HEK293T (cell line): ENCODE measurements around the gene FPGS.

Experiments
- BHLHE40 ChIP-seq: fragments of 450-650 bp; IDR thresholded peaks from 2 replicates; pipeline ENCODE4 v1.6.1; 2016; ENCODE audit warnings: mild to moderate bottlenecking, moderate library complexity, borderline replicate concordance
- CTBP1 ChIP-seq: fragments of 450-650 bp; IDR thresholded peaks from 2 replicates; pipeline ENCODE4 v1.6.1; 2016; ENCODE audit warnings: borderline replicate concordance
- ELF4 ChIP-seq: fragments of 450-650 bp; IDR thresholded peaks from 2 replicates; pipeline ENCODE4 v1.6.1; 2017; ENCODE audit warnings: antibody characterized with exemption
- FOXK2 ChIP-seq: fragments of 450-650 bp; IDR thresholded peaks from 2 replicates; pipeline ENCODE4 v1.6.1; 2016; ENCODE audit warnings: mild to moderate bottlenecking
- FOXM1 ChIP-seq: fragments of 450-650 bp; IDR thresholded peaks from 2 replicates; pipeline ENCODE4 v1.6.1; 2017; ENCODE audit warnings: mild to moderate bottlenecking, borderline replicate concordance
- HDGF ChIP-seq: fragments of 450-650 bp; IDR thresholded peaks from 2 replicates; pipeline ENCODE4 v1.6.1; 2017; ENCODE audit warnings: antibody characterized with exemption, borderline replicate concordance
- L3MBTL2 ChIP-seq: fragments of 450-650 bp; conservative IDR thresholded peaks from 2 replicates; pipeline ENCODE4 v1.6.1; 2016; ENCODE audit warnings: mild to moderate bottlenecking
- LEF1 ChIP-seq: fragments of 450-650 bp; IDR thresholded peaks from 2 replicates; pipeline ENCODE4 v1.6.1; 2017; ENCODE audit warnings: mild to moderate bottlenecking, borderline replicate concordance
- SP1 ChIP-seq: fragments of 450-650 bp; IDR thresholded peaks from 2 replicates; pipeline ENCODE4 v1.6.1; 2017
- SUZ12 ChIP-seq: fragments of 450-650 bp; IDR thresholded peaks from 2 replicates; pipeline ENCODE4 v1.6.1; 2016; ENCODE audit warnings: mild to moderate bottlenecking
- TARDBP ChIP-seq: fragments of 450-650 bp; IDR thresholded peaks from 2 replicates; pipeline ENCODE4 v1.6.1; 2016
- ZNF384 ChIP-seq: fragments of 450-650 bp; IDR thresholded peaks from 2 replicates; pipeline ENCODE4 v1.6.1; 2016
- TF ChIP-seq, protein P1 (sequence below): fragments of 450-650 bp; IDR thresholded peaks from 2 replicates; pipeline ENCODE4 v1.6.1; 2016

- TF ChIP-seq ZNF384, result no peak
- no peak for TF ChIP-seq FOXM1
- no peak for TF ChIP-seq CTBP1
- no peak for TF ChIP-seq FOXK2
- TF ChIP-seq, protein P1, sequence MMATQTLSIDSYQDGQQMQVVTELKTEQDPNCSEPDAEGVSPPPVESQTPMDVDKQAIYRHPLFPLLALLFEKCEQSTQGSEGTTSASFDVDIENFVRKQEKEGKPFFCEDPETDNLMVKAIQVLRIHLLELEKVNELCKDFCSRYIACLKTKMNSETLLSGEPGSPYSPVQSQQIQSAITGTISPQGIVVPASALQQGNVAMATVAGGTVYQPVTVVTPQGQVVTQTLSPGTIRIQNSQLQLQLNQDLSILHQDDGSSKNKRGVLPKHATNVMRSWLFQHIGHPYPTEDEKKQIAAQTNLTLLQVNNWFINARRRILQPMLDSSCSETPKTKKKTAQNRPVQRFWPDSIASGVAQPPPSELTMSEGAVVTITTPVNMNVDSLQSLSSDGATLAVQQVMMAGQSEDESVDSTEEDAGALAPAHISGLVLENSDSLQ, result no peak
- TF ChIP-seq TARDBP, result no peak
- no peak for TF ChIP-seq BHLHE40
- no peak for TF ChIP-seq SP1
- TF ChIP-seq SUZ12, result no peak
- TF ChIP-seq HDGF, result no peak
- TF ChIP-seq ELF4, result no peak
- TF ChIP-seq LEF1, result no peak
- TF ChIP-seq L3MBTL2, result no peak
Observed at GRCh38 chr9:127816362-127816725, 13.7 kb downstream of the FPGS start.
